ENCODE results near the gene POLR3E. TPM values are rescaled to one million over a fixed set of nuclear protein-coding genes. Genes with fewer than 3 reads are reported as not detected.

Gene POLR3E
- total and polyA plus RNA-seq, 2 experiments from 2014 or later = 14.0 to 20.8 TPM

DNA sequence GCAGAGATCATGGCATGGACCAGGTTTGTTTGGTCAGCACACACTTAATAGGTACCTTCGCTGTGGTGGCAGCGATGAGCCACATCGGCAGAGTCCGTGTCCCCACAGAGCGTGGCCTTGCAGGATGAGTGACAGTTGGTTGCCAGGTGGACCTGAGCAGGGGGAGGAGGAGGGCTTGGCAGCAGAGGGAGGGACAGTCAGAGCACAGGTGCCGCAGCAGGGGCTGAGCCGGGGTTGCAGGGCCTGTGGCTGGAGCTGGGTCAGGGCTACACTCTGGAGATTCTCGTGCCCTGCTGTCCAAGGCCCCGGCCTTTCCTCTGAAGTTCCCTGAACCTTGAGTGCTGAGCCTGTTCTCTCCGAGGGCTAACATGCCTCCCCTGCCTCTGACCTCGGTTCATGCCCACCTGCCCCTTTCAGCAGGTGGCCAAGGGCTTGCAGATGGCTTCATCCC, 24.8 kb downstream of the POLR3E start:
- DNase-seq = no peak
- in situ Hi-C loops (cut with MboI) = loop anchor here (25.0 kb wide), 1 partner anchor 1135 kb away; no protein-coding TSS in a partner anchor

GRCh38 chr16:22322741-22323140, 25.5 kb downstream of the POLR3E start:
- H4K20me1 ChIP-seq (ENCODE audit: insufficient read depth) = no peaks in the 10 kb centered on the region
- no peaks in the 10 kb centered on the region for H3K27me3 ChIP-seq (replicated peaks; ENCODE audit: insufficient read depth)
- H3K79me2 ChIP-seq (ENCODE audit: insufficient read depth) = no peaks in the 10 kb centered on the region
- no peaks in the 10 kb centered on the region for H3K4me1 ChIP-seq (ENCODE audit: insufficient read depth)
- TF ChIP-seq EZH2 (IDR thresholded peaks at IDR 0.05; ENCODE audit: insufficient read depth, poor library complexity, severe bottlenecking) (no peak), EZH2phosphoT487 (IDR thresholded peaks at IDR 0.05; ENCODE audit: insufficient read depth, low read depth) (no peak)
- peaks cover 6% of the 10 kb centered on the region; the same call in 1 of the 2 replicates for H3F3A ChIP-seq (ENCODE audit: insufficient read depth)
- H3K9me3 ChIP-seq (ENCODE audit: low read depth) = no peaks in the 10 kb centered on the region
- no peak overlapping the region for H3K4me3 ChIP-seq
- no peak overlapping the region for H3K4me2 ChIP-seq (ENCODE audit: unreplicated experiment)
- H3K9me2 ChIP-seq (ENCODE audit: insufficient read depth) = no peaks in the 10 kb centered on the region
- WGBS, 2 experiments (ENCODE audit: low coverage in 1 of 2, low lambda C conversion rate in 2 of 2, missing lambda C conversion rate in 2 of 2) = 93 to 95% methylated on average over 14 to 17 of the region's 17 CpGs
- no peak overlapping the region for H3K9ac ChIP-seq
- H3K27ac ChIP-seq = no peak overlapping the region
- peaks cover 3% of the 10 kb centered on the region; the same call in 1 of the 2 replicates for H3K36me3 ChIP-seq (ENCODE audit: low read depth)
- DNase-seq = no peak
- no peak overlapping the region for H2AFZ ChIP-seq
- in situ Hi-C loops (cut with MboI) = loop anchor here (25.0 kb wide), 1 partner anchor 1135 kb away; no protein-coding TSS in a partner anchor

More for the DNA sequence above, 24.8 kb downstream of the POLR3E start:
- no peak for TF ChIP-seq EZH2 (IDR thresholded peaks at IDR 0.05; ENCODE audit: insufficient read depth, poor library complexity, severe bottlenecking)
- Histone ChIP-seq H3K27ac (no peak overlapping the region), H3K79me2 (ENCODE audit: insufficient read depth) (no peaks in the 10 kb centered on the region), H3K4me3 (no peak overlapping the region), H3K4me2 (ENCODE audit: unreplicated experiment) (no peak overlapping the region), H3K4me1 (ENCODE audit: insufficient read depth) (no peaks in the 10 kb centered on the region), H3F3A (ENCODE audit: insufficient read depth) (peaks cover 6% of the 10 kb centered on the region; the same call in 1 of the 2 replicates), H4K20me1 (ENCODE audit: insufficient read depth) (no peaks in the 10 kb centered on the region), H3K27me3 (replicated peaks; ENCODE audit: insufficient read depth) (no peaks in the 10 kb centered on the region), H3K9me2 (ENCODE audit: insufficient read depth) (no peaks in the 10 kb centered on the region), H3K36me3 (ENCODE audit: low read depth) (peaks cover 3% of the 10 kb centered on the region; the same call in 1 of the 2 replicates), H3K9me3 (ENCODE audit: low read depth) (no peaks in the 10 kb centered on the region), H2AFZ (no peak overlapping the region), H3K9ac (no peak overlapping the region)
- 94 to 96% methylated on average over 10 to 11 of the region's 11 CpGs for WGBS, 2 experiments (ENCODE audit: low coverage in 1 of 2, low lambda C conversion rate in 2 of 2, missing lambda C conversion rate in 2 of 2)

GRCh38 chr16:22323173-22323958, 26.2 kb downstream of the POLR3E start:
- Histone ChIP-seq H3K79me2 (ENCODE audit: insufficient read depth) (no peaks in the 10 kb centered on the region), H3K27ac (no peak overlapping the region), H2AFZ (no peak overlapping the region), H3K4me3 (no peak overlapping the region), H3K36me3 (ENCODE audit: low read depth) (peaks cover 3% of the 10 kb centered on the region; the same call in 1 of the 2 replicates), H3K9me3 (ENCODE audit: low read depth) (no peaks in the 10 kb centered on the region), H4K20me1 (ENCODE audit: insufficient read depth) (no peaks in the 10 kb centered on the region), H3K9me2 (ENCODE audit: insufficient read depth) (no peaks in the 10 kb centered on the region), H3K27me3 (replicated peaks; ENCODE audit: insufficient read depth) (no peaks in the 10 kb centered on the region), H3K4me2 (ENCODE audit: unreplicated experiment) (no peak overlapping the region), H3K4me1 (ENCODE audit: insufficient read depth) (no peaks in the 10 kb centered on the region), H3K9ac (no peak overlapping the region), H3F3A (ENCODE audit: insufficient read depth) (peaks cover 6% of the 10 kb centered on the region; the same call in 1 of the 2 replicates)
- 67 to 69% methylated on average over 12 of the region's 12 CpGs for WGBS, 2 experiments (ENCODE audit: low coverage in 1 of 2, low lambda C conversion rate in 2 of 2, missing lambda C conversion rate in 2 of 2)
- no peak for DNase-seq
- in situ Hi-C loops (cut with MboI) = loop anchor here (25.0 kb wide), 1 partner anchor 1136 kb away; no protein-coding TSS in a partner anchor
- TF ChIP-seq EZH2 (IDR thresholded peaks at IDR 0.05; ENCODE audit: insufficient read depth, poor library complexity, severe bottlenecking) (no peak), EZH2phosphoT487 (IDR thresholded peaks at IDR 0.05; ENCODE audit: insufficient read depth, low read depth) (no peak)

DNA sequence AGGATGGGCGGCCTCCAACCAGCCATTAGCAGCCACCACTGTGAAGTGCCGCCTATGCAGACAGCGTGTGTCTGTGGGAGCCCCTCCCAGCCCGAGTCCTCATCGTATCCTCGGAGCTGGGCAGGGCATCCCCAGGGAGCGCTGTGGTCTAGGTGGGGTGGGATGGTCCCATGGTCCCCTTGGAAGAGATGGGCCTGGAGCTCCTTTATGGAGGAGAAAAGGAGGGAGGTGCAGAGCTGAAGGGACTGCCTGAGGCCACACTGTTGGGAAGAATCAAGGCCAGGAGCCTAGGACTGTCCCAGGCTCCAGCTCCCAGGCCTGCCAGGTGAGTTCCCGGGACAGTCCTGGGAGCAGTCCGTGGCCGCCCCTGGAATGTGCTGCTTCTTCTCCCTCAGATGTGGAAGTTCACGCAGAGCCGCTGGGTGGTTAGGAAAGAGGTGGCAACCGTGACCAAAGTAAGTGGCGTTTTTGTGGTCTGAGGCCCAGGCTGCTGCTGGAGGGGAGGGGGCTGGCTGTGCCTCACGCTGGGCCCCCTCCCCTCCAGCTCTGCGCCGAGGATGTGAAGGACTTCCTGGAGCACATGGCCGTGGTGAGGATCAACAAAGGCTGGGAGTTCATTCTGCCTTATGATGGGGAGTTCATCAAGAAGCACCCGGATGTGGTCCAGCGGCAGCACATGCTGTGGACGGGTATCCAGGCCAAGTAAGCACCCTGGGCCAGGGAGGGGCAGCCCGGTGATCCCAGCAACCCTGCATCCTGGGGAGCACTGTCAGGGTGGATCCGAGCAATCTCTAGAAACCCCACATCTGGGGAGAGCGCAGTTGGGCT, 27.0 kb downstream of the POLR3E start:
- no peak for TF ChIP-seq EZH2phosphoT487 (IDR thresholded peaks at IDR 0.05; ENCODE audit: insufficient read depth, low read depth)
- no peak for TF ChIP-seq EZH2 (IDR thresholded peaks at IDR 0.05; ENCODE audit: insufficient read depth, poor library complexity, severe bottlenecking)
- Histone ChIP-seq H3K4me3 (no peak overlapping the region), H3K9ac (no peak overlapping the region), H3K9me3 (ENCODE audit: low read depth) (no peaks in the 10 kb centered on the region), H4K20me1 (ENCODE audit: insufficient read depth) (no peaks in the 10 kb centered on the region), H2AFZ (no peak overlapping the region), H3K4me1 (ENCODE audit: insufficient read depth) (no peaks in the 10 kb centered on the region), H3K79me2 (ENCODE audit: insufficient read depth) (no peaks in the 10 kb centered on the region), H3K27ac (no peak overlapping the region), H3K9me2 (ENCODE audit: insufficient read depth) (no peaks in the 10 kb centered on the region), H3K27me3 (replicated peaks; ENCODE audit: insufficient read depth) (no peaks in the 10 kb centered on the region), H3K36me3 (ENCODE audit: low read depth) (peaks cover 3% of the 10 kb centered on the region; the same call in 1 of the 2 replicates), H3K4me2 (ENCODE audit: unreplicated experiment) (no peak overlapping the region), H3F3A (ENCODE audit: insufficient read depth) (peaks cover 10% of the 10 kb centered on the region; the same call in 1 of the 2 replicates)
- WGBS, 2 experiments (ENCODE audit: low coverage in 1 of 2, low lambda C conversion rate in 2 of 2, missing lambda C conversion rate in 2 of 2) = 87 to 89% methylated on average over 24 of the region's 24 CpGs
- DNase-seq = no peak
- in situ Hi-C loops (cut with MboI) = loop anchor here (25.0 kb wide), 1 partner anchor 1137 kb away; no protein-coding TSS in a partner anchor
